IMR-90 (cell line): ENCODE results near the gene GNE. TPM values are rescaled to one million over a fixed set of nuclear protein-coding genes. Genes with fewer than 3 reads are reported as not detected.

Source experiments
- ATAC-seq: fragments of 200-7000 bp; cut with Tn5 transposase; 2 replicates; pipeline ENCODE4 v1.9.1; 2020; ENCODE audit warnings: low read depth, mild to moderate bottlenecking, moderate library complexity
- BruUV-seq: library from RNA; stranded (reverse); fragments of 400-500 nt; replicated peaks from 2 replicates; lab custom pipeline; 2021; lab: Mats Ljungman, UMichigan
- CTCF ChIA-PET: fragments of 300-600 bp; formaldehyde crosslinking; extraction: SDS; loops from one replicate; lab custom pipeline; 2021; ENCODE audit warnings: antibody characterized with exemption; lab: Yijun Ruan, JAX
- POLR2A ChIA-PET: fragments of 300-600 bp; sonication (Branson Sonifier 250); formaldehyde crosslinking; loops from one replicate; lab custom pipeline; 2022; ENCODE audit warnings: antibody characterized with exemption; ENCODE audit not compliant: unreplicated experiment; lab: Charles Lee
- DNase-seq: peaks from one replicate; pipeline ENCODE4 v3.0.0; 2013
- H2AFZ ChIP-seq: replicated peaks from 2 replicates; pipeline ENCODE3; 2013; ENCODE audit warnings: low read length, mild to moderate bottlenecking; ENCODE audit not compliant: poor library complexity
- H2AK5ac ChIP-seq: 2 replicates; pipeline ENCODE4 v1.6.1; 2013; ENCODE audit warnings: low read depth, low read length, inconsistent platforms
- H2AK9ac ChIP-seq: replicated peaks from 2 replicates; pipeline ENCODE3; 2013; ENCODE audit warnings: mild to moderate bottlenecking, low read depth, low read length, moderate library complexity; ENCODE audit not compliant: poor library complexity
- H2BK120ac ChIP-seq: 2 replicates; pipeline ENCODE4 v1.6.1; 2013; ENCODE audit warnings: low read depth, low read length, inconsistent platforms
- H2BK15ac ChIP-seq: 3 replicates; pipeline ENCODE4 v1.6.1; 2013; ENCODE audit warnings: low read depth, low read length, inconsistent platforms
- H2BK20ac ChIP-seq: 2 replicates; pipeline ENCODE4 v1.6.1; 2013; ENCODE audit warnings: low read depth, mild to moderate bottlenecking, inconsistent platforms, low read length, moderate library complexity
- H2BK5ac ChIP-seq: 2 replicates; pipeline ENCODE4 v1.6.1; 2013; ENCODE audit warnings: mild to moderate bottlenecking, low read depth, low read length, inconsistent platforms; ENCODE audit not compliant: poor library complexity, severe bottlenecking
- H3K14ac ChIP-seq: replicated peaks from 2 replicates; pipeline ENCODE4 v1.6.1; 2013; ENCODE audit warnings: low read depth, low read length, inconsistent platforms
- H3K18ac ChIP-seq: 2 replicates; pipeline ENCODE4 v1.6.1; 2013; ENCODE audit warnings: low read depth, low read length, control low read depth
- H3K23ac ChIP-seq: 2 replicates; pipeline ENCODE4 v1.6.1; 2013; ENCODE audit warnings: low read depth, low read length, inconsistent platforms
- H3K27ac ChIP-seq: 2 replicates; pipeline ENCODE4 v1.5.1; 2013; ENCODE audit warnings: mild to moderate bottlenecking, control low read depth, low read length; ENCODE audit not compliant: insufficient read depth
- H3K27me3 ChIP-seq: 2 replicates; pipeline ENCODE4 v1.6.1; 2013; ENCODE audit warnings: low read length; ENCODE audit not compliant: control insufficient read depth, insufficient read depth
- H3K36me3 ChIP-seq: 2 replicates; pipeline ENCODE4 v1.6.1; 2013; ENCODE audit warnings: low read length, mixed read lengths; ENCODE audit not compliant: control insufficient read depth, insufficient read depth
- H3K4ac ChIP-seq: 2 replicates; pipeline ENCODE4 v1.6.1; 2013; ENCODE audit warnings: low read depth, low read length, inconsistent platforms
- H3K4me1 ChIP-seq: 2 replicates; pipeline ENCODE4 v1.6.1; 2013; ENCODE audit warnings: low read length, mixed read lengths; ENCODE audit not compliant: control insufficient read depth, insufficient read depth
- H3K4me2 ChIP-seq: 2 replicates; pipeline ENCODE4 v1.6.1; 2013; ENCODE audit warnings: low read depth, mild to moderate bottlenecking, control low read depth, low read length, moderate library complexity
- H3K4me3 ChIP-seq: 2 replicates; pipeline ENCODE4 v1.5.1; 2013; ENCODE audit warnings: low read depth, mild to moderate bottlenecking, control low read depth, low read length, moderate library complexity; ENCODE audit not compliant: insufficient read depth
- H3K56ac ChIP-seq: 2 replicates; pipeline ENCODE4 v1.6.1; 2013; ENCODE audit warnings: low read length, inconsistent platforms; ENCODE audit not compliant: insufficient read depth; ENCODE audit errors: extremely low read depth
- H3K79me1 ChIP-seq, 2 experiments: 2 replicates each; pipeline ENCODE4 v1.6.1; 2013; ENCODE audit warnings: low read length in 2 of 2, inconsistent platforms in 1 of 2, low read depth in 1 of 2
- H3K9ac ChIP-seq: 2 replicates; pipeline ENCODE4 v1.6.1; 2013; ENCODE audit warnings: low read depth, low read length, control low read depth
- H3K9me1 ChIP-seq: 2 replicates; pipeline ENCODE4 v1.6.1; 2013; ENCODE audit warnings: low read length, inconsistent platforms; ENCODE audit not compliant: insufficient read depth
- H3K9me3 ChIP-seq: 2 replicates; pipeline ENCODE4 v1.6.1; 2013; ENCODE audit warnings: low read length; ENCODE audit not compliant: control insufficient read depth, insufficient read depth
- H4K20me1 ChIP-seq: 2 replicates; pipeline ENCODE4 v1.6.1; 2013; ENCODE audit warnings: low read length, inconsistent platforms; ENCODE audit not compliant: insufficient read depth
- H4K5ac ChIP-seq: 2 replicates; pipeline ENCODE4 v1.6.1; 2013; ENCODE audit warnings: mild to moderate bottlenecking, low read depth, low read length, control low read depth
- H4K8ac ChIP-seq, 2 experiments: 2 replicates each; pipeline ENCODE4 v1.6.1; 2013; ENCODE audit warnings: low read depth in 2 of 2, low read length in 2 of 2, control low read depth in 1 of 2, inconsistent platforms in 1 of 2
- H4K91ac ChIP-seq: 2 replicates; pipeline ENCODE4 v1.6.1; 2013; ENCODE audit warnings: low read depth, low read length, inconsistent platforms; ENCODE audit not compliant: insufficient read depth
- USF2 ChIP-seq: fragments of 150-350 bp; IDR thresholded peaks from 2 replicates; pipeline ENCODE4 v1.6.1; 2017; ENCODE audit warnings: mild to moderate bottlenecking, antibody characterized with exemption, low read length, low read depth
- WGBS, 2 experiments: methylation state at CpG; one replicate each; pipeline versions ENCODE4 v1.1.5 to v1.1.7; 2013; ENCODE audit warnings: missing lambda C conversion rate in 2 of 2; ENCODE audit not compliant: insufficient read length in 1 of 2; ENCODE audit errors: extremely low coverage in 2 of 2; 5-methylcytosine and 5-hydroxymethylcytosine counted together
- dilution Hi-C: fragments of 300-500 bp; cut with HindIII; formaldehyde crosslinking; loops from one replicate; pipeline ENCODE4 v1.14.3; 2018; ENCODE audit warnings: low sequenced_read_pairs; ENCODE audit not compliant: unreplicated experiment
- in situ Hi-C: fragments of 300-500 bp; cut with MboI; formaldehyde crosslinking; loops from 3 replicates; pipeline ENCODE4 v1.14.3; 2019; ENCODE audit warnings: low sequenced_read_pairs, inconsistent platforms, mixed read lengths
- intact Hi-C: fragments of 100-400 bp; cut with micrococcal nuclease; formaldehyde crosslinking; loops from 2 replicates; pipeline ENCODE4 v1.10.0; 2022
- polyA plus RNA-seq, 3 experiments: library from polyadenylated mRNA; depleted of rRNA; stranded (reverse); fragments of >200 nt; gene quantifications; 2 replicates each; pipeline ENCODE4 v1.2.3, GENCODE V29; 2012; ENCODE audit warnings: low replicate concordance in 1 of 3
- total RNA-seq: library from RNA; depleted of rRNA; stranded (reverse); fragments of >200 nt; gene quantifications from 2 replicates; pipeline ENCODE4 v1.2.3, GENCODE V29; 2012

GNE gene
- total and polyA plus RNA-seq, 2 of the 4 experiments (the other 2 are of a cell fraction): 11.7 to 34.1 TPM

- no TSS peak for BruUV-seq
- CTCF ChIA-PET: no interaction called here
- H3K4me2 ChIP-seq: no peak overlapping the region
- no peak overlapping the region for H4K8ac ChIP-seq
- 0 out of 2 replicates have a peak, but pooled peaks cover 4% of the 10 kb centered on the region for H4K20me1 ChIP-seq
- ATAC-seq: no peak
- in situ Hi-C loops: no loop called here
- H2BK5ac ChIP-seq: no peak overlapping the region
- H3K27me3 ChIP-seq: no peaks in the 10 kb centered on the region
- peak overlapping the region; percentile 9; the same call in 1 of the 2 replicates for H3K23ac ChIP-seq
- no peak overlapping the region for H2AFZ ChIP-seq
- peak overlapping the region; percentile 1 for H2AK9ac ChIP-seq
- no peak overlapping the region for H3K14ac ChIP-seq
- H4K91ac ChIP-seq: no peak overlapping the region
- no peak overlapping the region for H2AK5ac ChIP-seq
- H3K4ac ChIP-seq: no peak overlapping the region
- dilution Hi-C loops: no loop called here
- H3K27ac ChIP-seq: no peak overlapping the region
- H4K5ac ChIP-seq: no peak overlapping the region
- peaks cover 56% of the 10 kb centered on the region for H3K36me3 ChIP-seq
- H3K56ac ChIP-seq: no peak overlapping the region
- no peak for TF ChIP-seq USF2
- no peak overlapping the region for H3K4me3 ChIP-seq
- H3K79me1 ChIP-seq: peaks cover 42 to 48% of the 10 kb centered on the region in 2 experiments
- H3K9me1 ChIP-seq: peaks cover 3% of the 10 kb centered on the region; the same call in 1 of the 2 replicates
- peaks cover 6% of the 10 kb centered on the region for H3K9me3 ChIP-seq
- no peaks in the 10 kb centered on the region for H3K4me1 ChIP-seq
- H3K18ac ChIP-seq: no peak overlapping the region
- POLR2A ChIA-PET: no interaction called here
- no CpG with 5 or more reads among the region's 1 CpG for WGBS, 2 experiments
- no peak overlapping the region for H2BK15ac ChIP-seq
- H3K9ac ChIP-seq: no peak overlapping the region
- peak; percentile 45 for DNase-seq
- H2BK20ac ChIP-seq: no peak overlapping the region
- no peak overlapping the region for H2BK120ac ChIP-seq
- intact Hi-C loops: no loop called here
Measured at GRCh38 chr9:36222449-36222848, 35.8 kb downstream of the GNE start.
